Neural progenitor cell (in vitro differentiated cells): ENCODE results near the gene SIRT5.

Experiments
- EZH2 ChIP-seq: fragments of 200-600 bp; sonication (generic); IDR thresholded peaks from 2 replicates; pipeline ENCODE4 v1.6.1; 2017; ENCODE audit warnings: antibody characterized with exemption, mild to moderate bottlenecking, moderate library complexity
- EZH2phosphoT487 ChIP-seq: fragments of 200-600 bp; sonication (generic); IDR thresholded peaks from 2 replicates; pipeline ENCODE4 v1.6.1; 2017; ENCODE audit warnings: antibody characterized with exemption
- TF ChIP-seq, protein P1 (sequence below): fragments of 200-600 bp; sonication (generic); IDR thresholded peaks from 2 replicates; pipeline ENCODE4 v1.5.1; 2017; ENCODE audit warnings: antibody characterized with exemption, mild to moderate bottlenecking

DNA sequence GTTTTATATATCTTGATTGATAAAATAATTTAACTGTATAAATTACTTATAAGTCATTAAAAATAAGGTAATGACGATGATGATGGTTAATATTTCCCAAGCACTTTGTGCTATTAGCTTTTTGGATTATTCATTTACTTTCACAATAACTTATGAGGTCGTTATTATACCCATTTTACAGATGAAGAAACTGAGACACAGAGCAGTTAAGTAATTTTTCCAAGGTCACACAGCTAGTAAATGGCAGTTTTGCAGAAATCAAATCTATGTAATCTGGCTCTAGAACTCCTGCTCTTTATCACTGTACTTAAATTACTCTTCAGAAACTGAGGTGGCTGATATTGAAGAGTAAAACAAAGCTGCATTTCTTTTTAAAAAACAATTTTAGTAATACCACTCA lies 58.9 kb downstream of the SIRT5 start:
- TF ChIP-seq, protein P1, sequence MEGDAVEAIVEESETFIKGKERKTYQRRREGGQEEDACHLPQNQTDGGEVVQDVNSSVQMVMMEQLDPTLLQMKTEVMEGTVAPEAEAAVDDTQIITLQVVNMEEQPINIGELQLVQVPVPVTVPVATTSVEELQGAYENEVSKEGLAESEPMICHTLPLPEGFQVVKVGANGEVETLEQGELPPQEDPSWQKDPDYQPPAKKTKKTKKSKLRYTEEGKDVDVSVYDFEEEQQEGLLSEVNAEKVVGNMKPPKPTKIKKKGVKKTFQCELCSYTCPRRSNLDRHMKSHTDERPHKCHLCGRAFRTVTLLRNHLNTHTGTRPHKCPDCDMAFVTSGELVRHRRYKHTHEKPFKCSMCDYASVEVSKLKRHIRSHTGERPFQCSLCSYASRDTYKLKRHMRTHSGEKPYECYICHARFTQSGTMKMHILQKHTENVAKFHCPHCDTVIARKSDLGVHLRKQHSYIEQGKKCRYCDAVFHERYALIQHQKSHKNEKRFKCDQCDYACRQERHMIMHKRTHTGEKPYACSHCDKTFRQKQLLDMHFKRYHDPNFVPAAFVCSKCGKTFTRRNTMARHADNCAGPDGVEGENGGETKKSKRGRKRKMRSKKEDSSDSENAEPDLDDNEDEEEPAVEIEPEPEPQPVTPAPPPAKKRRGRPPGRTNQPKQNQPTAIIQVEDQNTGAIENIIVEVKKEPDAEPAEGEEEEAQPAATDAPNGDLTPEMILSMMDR, result no peak
- TF ChIP-seq EZH2 (no peak), EZH2phosphoT487 (no peak)
